H1 (cell line): ENCODE measurements around the gene ZFYVE21.

Experiments used
- CHD2 ChIP-seq: IDR thresholded peaks from 2 replicates; pipeline ENCODE4 v1.6.1; 2012; ENCODE audit warnings: low read length, improper control_type of control experiment
- CTCF ChIP-seq, 3 experiments: IDR thresholded peaks; 1 replicate in 2 of 3; 2 replicates in 1 of 3; pipeline versions ENCODE4 v1.5.1 to v1.6.1; 2011; ENCODE audit warnings: low read length in 3 of 3, mild to moderate bottlenecking in 3 of 3, inconsistent platforms in 2 of 3, low read depth in 1 of 3, moderate library complexity in 1 of 3; ENCODE audit not compliant: insufficient read depth in 1 of 3; ENCODE audit errors: control extremely low read depth in 1 of 3
- EP300 ChIP-seq, 2 experiments: IDR thresholded peaks; 1 replicate in 1 of 2; 2 replicates in 1 of 2; pipeline ENCODE4 v1.6.1; 2011 to 2012; ENCODE audit warnings: low read depth in 2 of 2, low read length in 2 of 2, mild to moderate bottlenecking in 2 of 2, borderline replicate concordance in 1 of 2, inconsistent platforms in 1 of 2, moderate library complexity in 1 of 2
- MAX ChIP-seq: IDR thresholded peaks from 2 replicates; pipeline ENCODE4 v1.6.1; 2012; ENCODE audit warnings: inconsistent platforms
- POLR2A ChIP-seq, 2 experiments: IDR thresholded peaks; 1 replicate in 1 of 2; 2 replicates in 1 of 2; pipeline ENCODE4 v1.6.1; 2011; ENCODE audit warnings: low read depth in 2 of 2, low read length in 2 of 2, mild to moderate bottlenecking in 2 of 2; ENCODE audit errors: control extremely low read depth in 1 of 2
- POLR2AphosphoS5 ChIP-seq: IDR thresholded peaks from 2 replicates; pipeline ENCODE4 v1.6.1; 2011; ENCODE audit warnings: low read depth, low read length
- RBBP5 ChIP-seq: IDR thresholded peaks from 2 replicates; pipeline ENCODE4 v1.7.1; 2012; ENCODE audit warnings: low read depth, mild to moderate bottlenecking, inconsistent platforms, low read length, moderate library complexity, borderline replicate concordance

GRCh38 chr14:103706551-103707328 is 8.9 kb upstream of the ZFYVE21 start:
- TF ChIP-seq CTCF (IDR thresholded peaks at IDR 0.05; ENCODE audit: control extremely low read depth in 1 of 3, insufficient read depth in 1 of 3, low read depth in 1 of 3, low read length in 3 of 3) (no peak), RBBP5 (no peak), EP300 (IDR thresholded peaks at IDR 0.05; ENCODE audit: borderline replicate concordance in 1 of 2, low read depth in 2 of 2, low read length in 2 of 2) (no peak), CHD2 (no peak), POLR2A (IDR thresholded peaks at IDR 0.05; ENCODE audit: control extremely low read depth in 1 of 2, low read depth in 2 of 2, low read length in 2 of 2) (peak in 1 of 2 experiments; percentile 15; a peak in 1 of 3 replicates), MAX (no peak), POLR2AphosphoS5 (no peak; the same call in 1 of the 2 replicates)
